Vagina (tissue), 2 donors: Measurements from ENCODE around the gene PACS2. TPM values are rescaled to one million over a fixed set of nuclear protein-coding genes. Genes with fewer than 3 reads are reported as not detected.
"Not testable (repeated sequence)": the region's sequence is repeated elsewhere in the genome, so short reads cannot be mapped to it uniquely, and the experiment has no call there.

Experiments used
- DNase-seq, 2 donors: peaks; one replicate each; pipeline ENCODE4 v3.0.0-alpha.2; 2017; ENCODE audit errors: extremely low spot score in 2 of 2
- H3K27ac ChIP-seq: fragments of 200-600 bp; sonication (generic); one replicate; pipeline ENCODE4 v1.5.1; 2019
- H3K27me3 ChIP-seq: fragments of 200-600 bp; sonication (generic); one replicate; pipeline ENCODE4 v1.5.1; 2019
- H3K36me3 ChIP-seq, 2 donors: fragments of 200-600 bp; sonication (generic); one replicate each; pipeline ENCODE4 v1.5.1; 2017 to 2019
- H3K4me1 ChIP-seq: fragments of 200-600 bp; sonication (generic); one replicate; pipeline ENCODE4 v1.5.1; 2019
- H3K4me3 ChIP-seq, 2 donors: fragments of 200-600 bp; sonication (generic); 1 replicate in 1 of 2; 2 replicates in 1 of 2; pipeline ENCODE4 v1.5.1; 2016 to 2019
- H3K9me3 ChIP-seq: fragments of 200-600 bp; sonication (generic); one replicate; pipeline ENCODE4 v1.5.1; 2019
- POLR2A ChIP-seq, 2 donors: fragments of 450-650 bp; IDR thresholded peaks; one replicate each; pipeline ENCODE4 v1.6.1; 2017; ENCODE audit warnings: antibody characterized with exemption in 2 of 2, mild to moderate bottlenecking in 2 of 2, moderate library complexity in 2 of 2
- POLR2AphosphoS5 ChIP-seq, 2 donors: sonication (generic); formaldehyde crosslinking; IDR thresholded peaks; one replicate each; pipeline ENCODE4 v1.9.0; 2017; ENCODE audit warnings: antibody characterized with exemption in 2 of 2, mild to moderate bottlenecking in 2 of 2, low read depth in 1 of 2; ENCODE audit not compliant: insufficient read depth in 1 of 2
- intact Hi-C: fragments of 100-400 bp; cut with DNase I; formaldehyde crosslinking; loops from one replicate; pipeline ENCODE4 v1.15.1; 2023
- total RNA-seq: library from RNA; depleted of rRNA; stranded (reverse); fragments of >200 nt; gene quantifications from one replicate; pipeline ENCODE4 v1.2.3, GENCODE V29; 2016
- TF ChIP-seq, protein P1 (sequence below), 3 experiments: fragments of 450-650 bp in 2 of 3; fragments of 200-600 bp in 1 of 3; sonication (generic) in 1 of 3; IDR thresholded peaks; one replicate each; pipeline ENCODE4 v1.5.1; 2017 to 2019; ENCODE audit warnings: antibody characterized with exemption in 3 of 3, mild to moderate bottlenecking in 2 of 3, moderate library complexity in 2 of 3

Gene PACS2
- total RNA-seq, 1 donor from 2014 or later, result 64.8 TPM

- intact Hi-C loops, result no loop called here
- no peak for DNase-seq
- Histone ChIP-seq H3K36me3 (no peaks in the 10 kb centered on the region), H3K9me3 (no peaks in the 10 kb centered on the region), H3K4me1 (peaks cover 8% of the 10 kb centered on the region), H3K27ac (no peak overlapping the region), H3K4me3 (no peak overlapping the region), H3K27me3 (no peaks in the 10 kb centered on the region)
- TF ChIP-seq POLR2A (IDR thresholded peaks at IDR 0.05) (no peak), POLR2AphosphoS5 (IDR thresholded peaks at IDR 0.05; ENCODE audit: insufficient read depth in 1 of 2, low read depth in 1 of 2) (no peak)
- TF ChIP-seq, protein P1, sequence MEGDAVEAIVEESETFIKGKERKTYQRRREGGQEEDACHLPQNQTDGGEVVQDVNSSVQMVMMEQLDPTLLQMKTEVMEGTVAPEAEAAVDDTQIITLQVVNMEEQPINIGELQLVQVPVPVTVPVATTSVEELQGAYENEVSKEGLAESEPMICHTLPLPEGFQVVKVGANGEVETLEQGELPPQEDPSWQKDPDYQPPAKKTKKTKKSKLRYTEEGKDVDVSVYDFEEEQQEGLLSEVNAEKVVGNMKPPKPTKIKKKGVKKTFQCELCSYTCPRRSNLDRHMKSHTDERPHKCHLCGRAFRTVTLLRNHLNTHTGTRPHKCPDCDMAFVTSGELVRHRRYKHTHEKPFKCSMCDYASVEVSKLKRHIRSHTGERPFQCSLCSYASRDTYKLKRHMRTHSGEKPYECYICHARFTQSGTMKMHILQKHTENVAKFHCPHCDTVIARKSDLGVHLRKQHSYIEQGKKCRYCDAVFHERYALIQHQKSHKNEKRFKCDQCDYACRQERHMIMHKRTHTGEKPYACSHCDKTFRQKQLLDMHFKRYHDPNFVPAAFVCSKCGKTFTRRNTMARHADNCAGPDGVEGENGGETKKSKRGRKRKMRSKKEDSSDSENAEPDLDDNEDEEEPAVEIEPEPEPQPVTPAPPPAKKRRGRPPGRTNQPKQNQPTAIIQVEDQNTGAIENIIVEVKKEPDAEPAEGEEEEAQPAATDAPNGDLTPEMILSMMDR (IDR thresholded peaks at IDR 0.05), result no peak
These were observed 43.2 kb upstream of the PACS2 start for GRCh38 chr14:105271224-105271890.

- intact Hi-C loops, result no loop called here
- Histone ChIP-seq H3K9me3 (no peaks in the 10 kb centered on the region), H3K36me3 (no peaks in the 10 kb centered on the region), H3K27me3 (no peaks in the 10 kb centered on the region), H3K4me3 (no peak overlapping the region), H3K4me1 (peaks cover 8% of the 10 kb centered on the region), H3K27ac (no peak overlapping the region)
- TF ChIP-seq POLR2A (IDR thresholded peaks at IDR 0.05) (no peak), POLR2AphosphoS5 (IDR thresholded peaks at IDR 0.05; ENCODE audit: insufficient read depth in 1 of 2, low read depth in 1 of 2) (no peak)
- TF ChIP-seq, protein P1 (IDR thresholded peaks at IDR 0.05), result no peak
- no peak for DNase-seq
These were observed 41.9 kb upstream of the PACS2 start for GRCh38 chr14:105272623-105273022.

DNA sequence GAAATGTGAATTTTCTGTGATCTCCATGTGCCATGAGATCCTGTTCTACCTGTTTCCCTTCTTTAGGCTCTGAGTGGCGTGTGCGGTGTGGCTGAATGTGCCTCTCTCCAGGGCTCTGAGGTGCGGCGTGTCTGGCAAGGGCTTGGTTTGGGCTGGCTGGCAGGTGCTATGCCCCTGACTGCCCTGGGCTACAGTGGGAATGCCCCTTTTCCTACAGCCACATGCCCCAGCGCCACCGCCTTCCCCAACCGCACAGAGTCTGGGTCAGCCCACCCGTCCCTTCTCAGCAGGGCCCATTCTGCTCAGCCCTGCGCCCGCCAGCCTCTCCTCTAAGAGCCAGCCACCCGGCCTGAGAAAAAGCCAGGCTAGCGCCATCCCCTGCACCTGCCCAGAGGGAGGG, 41.5 kb upstream of the PACS2 start:
- no peaks in the 10 kb centered on the region for H3K9me3 ChIP-seq
- H3K36me3 ChIP-seq, result no peaks in the 10 kb centered on the region
- TF ChIP-seq, protein P1 (IDR thresholded peaks at IDR 0.05), result no peak
- TF ChIP-seq POLR2AphosphoS5 (IDR thresholded peaks at IDR 0.05; ENCODE audit: insufficient read depth in 1 of 2, low read depth in 1 of 2) (no peak), POLR2A (IDR thresholded peaks at IDR 0.05) (no peak)
- no peak overlapping the region for H3K27ac ChIP-seq
- H3K4me1 ChIP-seq, result peaks cover 8% of the 10 kb centered on the region
- no peaks in the 10 kb centered on the region for H3K27me3 ChIP-seq
- H3K4me3 ChIP-seq, result no peak overlapping the region
- intact Hi-C loops, result no loop called here
- DNase-seq, result no peak

DNA sequence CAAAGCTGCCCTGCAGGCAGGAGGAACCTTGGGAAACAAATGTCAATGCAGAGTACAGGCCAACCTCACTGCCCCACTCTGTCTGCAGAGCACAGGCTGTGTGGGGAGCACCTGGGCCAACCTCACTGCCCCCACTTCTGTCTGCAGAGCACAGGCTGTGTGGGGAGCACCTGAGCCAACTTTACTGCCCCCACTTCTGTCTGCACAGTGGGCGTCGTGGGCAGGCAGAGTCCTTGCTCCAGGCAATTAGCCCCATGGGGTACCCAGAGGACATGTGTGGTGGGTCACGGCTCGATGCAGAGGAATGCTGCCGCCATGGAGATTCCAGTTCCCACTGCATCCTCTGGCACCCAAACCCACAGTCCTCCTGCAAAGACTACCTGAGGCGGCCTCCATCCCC, 39.9 kb upstream of the PACS2 start:
- no peak overlapping the region for H3K4me3 ChIP-seq
- DNase-seq, result no peak
- H3K4me1 ChIP-seq, result peaks cover 8% of the 10 kb centered on the region
- H3K36me3 ChIP-seq, result no peaks in the 10 kb centered on the region
- H3K27me3 ChIP-seq, result no peaks in the 10 kb centered on the region
- intact Hi-C loops, result no loop called here
- no peaks in the 10 kb centered on the region for H3K9me3 ChIP-seq
- H3K27ac ChIP-seq, result no peak overlapping the region
- TF ChIP-seq POLR2A (IDR thresholded peaks at IDR 0.05) (no peak), POLR2AphosphoS5 (IDR thresholded peaks at IDR 0.05; ENCODE audit: insufficient read depth in 1 of 2, low read depth in 1 of 2) (no peak)
- TF ChIP-seq, protein P1 (IDR thresholded peaks at IDR 0.05), result no peak

- Histone ChIP-seq H3K36me3 (no peaks in the 10 kb centered on the region), H3K9me3 (no peaks in the 10 kb centered on the region), H3K27ac (peak overlapping the region; percentile 59), H3K27me3 (no peaks in the 10 kb centered on the region), H3K4me1 (peaks cover 8% of the 10 kb centered on the region), H3K4me3 (no peak overlapping the region)
- intact Hi-C loops, result no loop called here
- DNase-seq, result no peak
- TF ChIP-seq POLR2AphosphoS5 (IDR thresholded peaks at IDR 0.05; ENCODE audit: insufficient read depth in 1 of 2, low read depth in 1 of 2) (peak in 1 of 2 donors; percentile 24), POLR2A (IDR thresholded peaks at IDR 0.05) (no peak)
- TF ChIP-seq, protein P1 (IDR thresholded peaks at IDR 0.05), result no peak
These were observed 39.1 kb upstream of the PACS2 start for GRCh38 chr14:105275267-105275946.

GRCh38 chr14:105277448-105277847, 37.1 kb upstream of the PACS2 start:
- H3K9me3 ChIP-seq, H3K27me3 ChIP-seq, intact Hi-C loops, H3K4me3 ChIP-seq, H3K36me3 ChIP-seq, H3K27ac ChIP-seq, DNase-seq: not testable (repeated sequence)
- peaks cover 14% of the 10 kb centered on the region for H3K4me1 ChIP-seq
